ENCODE data around the gene BIVM. TPM values are rescaled to one million over a fixed set of nuclear protein-coding genes. Genes with fewer than 3 reads are reported as not detected.

BIVM gene
- polyA plus RNA-seq, 2 donors = 4.4 to 8.3 TPM

- Histone ChIP-seq H3K27ac (ENCODE audit: low read depth in 2 of 2, low read length in 1 of 2) (no peak overlapping the region), H3K4me1 (ENCODE audit: control insufficient read depth in 2 of 2, insufficient read depth in 2 of 2, low read length in 1 of 2) (peaks cover 0 to 10% of the 10 kb centered on the region in 2 donors)
- 90 to 91% methylated on average over 6 of the region's 6 CpGs for WGBS, 2 donors
Observed at GRCh38 chr13:102771298-102772041, 27.4 kb upstream of the BIVM start.

GRCh38 chr13:102772042-102772425 lies 26.9 kb upstream of the BIVM start:
- Histone ChIP-seq H3K9me3 (ENCODE audit: control insufficient read depth in 2 of 2, insufficient read depth in 1 of 2, low read depth in 1 of 2, low read length in 1 of 2) (no peaks in the 10 kb centered on the region), H3K27ac (ENCODE audit: low read depth in 2 of 2, low read length in 1 of 2) (no peak overlapping the region), H3K4me1 (ENCODE audit: control insufficient read depth in 2 of 2, insufficient read depth in 2 of 2, low read length in 1 of 2) (peaks cover 0 to 10% of the 10 kb centered on the region in 2 donors), H3K4me3 (ENCODE audit: low read depth in 1 of 2, low read length in 2 of 2) (no peak overlapping the region), H3K36me3 (ENCODE audit: control insufficient read depth in 2 of 2, insufficient read depth in 2 of 2, low read length in 1 of 2) (no peaks in the 10 kb centered on the region), H3K27me3 (ENCODE audit: control insufficient read depth in 1 of 2, insufficient read depth in 2 of 2, low read length in 2 of 2) (no peaks in the 10 kb centered on the region)
- 95 to 96% methylated on average over 16 of the region's 16 CpGs for WGBS, 2 donors

More at GRCh38 chr13:102771298-102772041, 27.4 kb upstream of the BIVM start:
- H3K9me3 ChIP-seq (ENCODE audit: control insufficient read depth in 2 of 2, insufficient read depth in 1 of 2, low read depth in 1 of 2, low read length in 1 of 2) = no peaks in the 10 kb centered on the region
- no peaks in the 10 kb centered on the region for H3K27me3 ChIP-seq (ENCODE audit: control insufficient read depth in 1 of 2, insufficient read depth in 2 of 2, low read length in 2 of 2)
- no peaks in the 10 kb centered on the region for H3K36me3 ChIP-seq (ENCODE audit: control insufficient read depth in 2 of 2, insufficient read depth in 2 of 2, low read length in 1 of 2)
- no peak overlapping the region for H3K4me3 ChIP-seq (ENCODE audit: low read depth in 1 of 2, low read length in 2 of 2)

- WGBS, 2 donors = 2% methylated on average over 79 to 85 of the region's 85 CpGs
- Histone ChIP-seq H3K9me3 (ENCODE audit: control insufficient read depth in 2 of 2, insufficient read depth in 1 of 2, low read depth in 1 of 2, low read length in 1 of 2) (no peaks in the 10 kb centered on the region), H3K27ac (ENCODE audit: low read depth in 2 of 2, low read length in 1 of 2) (peak within 1 kb of the TSS; percentile 80 to 91)
Observed at GRCh38 chr13:102773441-102774213, 25.3 kb upstream of the BIVM start, which contains the start of gene TEX30. TSS of gene TEX30 (minus strand) at chr13:102773786. CDS start at chr13:102770026, 3,760 bp downstream.

GRCh38 chr13:102774214-102774568 lies 24.7 kb upstream of the BIVM start:
- H3K4me1 ChIP-seq (ENCODE audit: control insufficient read depth in 2 of 2, insufficient read depth in 2 of 2, low read length in 1 of 2) = peaks cover 0 to 10% of the 10 kb centered on the region in 2 donors
- H3K9me3 ChIP-seq (ENCODE audit: control insufficient read depth in 2 of 2, insufficient read depth in 1 of 2, low read depth in 1 of 2, low read length in 1 of 2) = no peaks in the 10 kb centered on the region
- H3K27me3 ChIP-seq (ENCODE audit: control insufficient read depth in 1 of 2, insufficient read depth in 2 of 2, low read length in 2 of 2) = no peaks in the 10 kb centered on the region
- H3K4me3 ChIP-seq (ENCODE audit: low read depth in 1 of 2, low read length in 2 of 2) = peak overlapping the region; percentile 80 to 84
- no peaks in the 10 kb centered on the region for H3K36me3 ChIP-seq (ENCODE audit: control insufficient read depth in 2 of 2, insufficient read depth in 2 of 2, low read length in 1 of 2)
- peak overlapping the region; percentile 80 to 86 for H3K27ac ChIP-seq (ENCODE audit: low read depth in 2 of 2, low read length in 1 of 2)
- WGBS, 2 donors = 74 to 75% methylated on average over 27 of the region's 27 CpGs

More at GRCh38 chr13:102773441-102774213, 25.3 kb upstream of the BIVM start, which contains the start of gene TEX30:
- H3K27me3 ChIP-seq (ENCODE audit: control insufficient read depth in 1 of 2, insufficient read depth in 2 of 2, low read length in 2 of 2) = no peaks in the 10 kb centered on the region
- peaks cover 0 to 10% of the 10 kb centered on the region in 2 donors for H3K4me1 ChIP-seq (ENCODE audit: control insufficient read depth in 2 of 2, insufficient read depth in 2 of 2, low read length in 1 of 2)
- no peaks in the 10 kb centered on the region for H3K36me3 ChIP-seq (ENCODE audit: control insufficient read depth in 2 of 2, insufficient read depth in 2 of 2, low read length in 1 of 2)
- peak within 1 kb of the TSS; percentile 80 to 84 for H3K4me3 ChIP-seq (ENCODE audit: low read depth in 1 of 2, low read length in 2 of 2)

GRCh38 chr13:102774591-102775520 lies 24.1 kb upstream of the BIVM start:
- Histone ChIP-seq H3K9me3 (ENCODE audit: control insufficient read depth in 2 of 2, insufficient read depth in 1 of 2, low read depth in 1 of 2, low read length in 1 of 2) (no peaks in the 10 kb centered on the region), H3K4me3 (ENCODE audit: low read depth in 1 of 2, low read length in 2 of 2) (no peak overlapping the region), H3K36me3 (ENCODE audit: control insufficient read depth in 2 of 2, insufficient read depth in 2 of 2, low read length in 1 of 2) (no peaks in the 10 kb centered on the region), H3K27ac (ENCODE audit: low read depth in 2 of 2, low read length in 1 of 2) (no peak overlapping the region), H3K27me3 (ENCODE audit: control insufficient read depth in 1 of 2, insufficient read depth in 2 of 2, low read length in 2 of 2) (no peaks in the 10 kb centered on the region), H3K4me1 (ENCODE audit: control insufficient read depth in 2 of 2, insufficient read depth in 2 of 2, low read length in 1 of 2) (peaks cover 0 to 10% of the 10 kb centered on the region in 2 donors)
- WGBS, 2 donors = 78 to 85% methylated on average over 14 of the region's 14 CpGs

GRCh38 chr13:102776271-102776670 lies 22.6 kb upstream of the BIVM start:
- Histone ChIP-seq H3K27me3 (ENCODE audit: control insufficient read depth in 1 of 2, insufficient read depth in 2 of 2, low read length in 2 of 2) (no peaks in the 10 kb centered on the region), H3K27ac (ENCODE audit: low read depth in 2 of 2, low read length in 1 of 2) (no peak overlapping the region), H3K4me1 (ENCODE audit: control insufficient read depth in 2 of 2, insufficient read depth in 2 of 2, low read length in 1 of 2) (peaks cover 0 to 10% of the 10 kb centered on the region in 2 donors), H3K9me3 (ENCODE audit: control insufficient read depth in 2 of 2, insufficient read depth in 1 of 2, low read depth in 1 of 2, low read length in 1 of 2) (no peaks in the 10 kb centered on the region), H3K36me3 (ENCODE audit: control insufficient read depth in 2 of 2, insufficient read depth in 2 of 2, low read length in 1 of 2) (no peaks in the 10 kb centered on the region), H3K4me3 (ENCODE audit: low read depth in 1 of 2, low read length in 2 of 2) (no peak overlapping the region)
- WGBS, 2 donors = 86 to 92% methylated on average over 2 of the region's 2 CpGs

- H3K9me3 ChIP-seq (ENCODE audit: control insufficient read depth in 2 of 2, insufficient read depth in 1 of 2, low read depth in 1 of 2, low read length in 1 of 2) = no peaks in the 10 kb centered on the region
- 82 to 87% methylated on average over 3 of the region's 3 CpGs for WGBS, 2 donors
- H3K36me3 ChIP-seq (ENCODE audit: control insufficient read depth in 2 of 2, insufficient read depth in 2 of 2, low read length in 1 of 2) = no peaks in the 10 kb centered on the region
- no peak overlapping the region for H3K27ac ChIP-seq (ENCODE audit: low read depth in 2 of 2, low read length in 1 of 2)
- H3K4me1 ChIP-seq (ENCODE audit: control insufficient read depth in 2 of 2, insufficient read depth in 2 of 2, low read length in 1 of 2) = peaks cover 0 to 6% of the 10 kb centered on the region in 2 donors
- no peak overlapping the region for H3K4me3 ChIP-seq (ENCODE audit: low read depth in 1 of 2, low read length in 2 of 2)
- no peaks in the 10 kb centered on the region for H3K27me3 ChIP-seq (ENCODE audit: control insufficient read depth in 1 of 2, insufficient read depth in 2 of 2, low read length in 2 of 2)
Observed at GRCh38 chr13:102777736-102778135, 21.2 kb upstream of the BIVM start.

GRCh38 chr13:102779436-102780159 lies 19.3 kb upstream of the BIVM start:
- no peaks in the 10 kb centered on the region for H3K4me1 ChIP-seq (ENCODE audit: control insufficient read depth in 2 of 2, insufficient read depth in 2 of 2, low read length in 1 of 2)
- H3K4me3 ChIP-seq (ENCODE audit: low read depth in 1 of 2, low read length in 2 of 2) = no peak overlapping the region
- H3K36me3 ChIP-seq (ENCODE audit: control insufficient read depth in 2 of 2, insufficient read depth in 2 of 2, low read length in 1 of 2) = no peaks in the 10 kb centered on the region
- no peak overlapping the region for H3K27ac ChIP-seq (ENCODE audit: low read depth in 2 of 2, low read length in 1 of 2)
- no peaks in the 10 kb centered on the region for H3K9me3 ChIP-seq (ENCODE audit: control insufficient read depth in 2 of 2, insufficient read depth in 1 of 2, low read depth in 1 of 2, low read length in 1 of 2)
- no peaks in the 10 kb centered on the region for H3K27me3 ChIP-seq (ENCODE audit: control insufficient read depth in 1 of 2, insufficient read depth in 2 of 2, low read length in 2 of 2)
- WGBS, 2 donors = 74% methylated on average over 5 of the region's 5 CpGs

All from esophagus (tissue), 2 donors.